NK-92 (cell line): Measurements from ENCODE around the gene C16orf96.

Experiments used
- DNase-seq: peaks from one replicate; lab custom pipeline; 2025; ENCODE audit not compliant: unreplicated experiment; lab: John Stamatoyannopoulos, UW

The C16orf96 gene

GRCh38 chr16:4556112-4556511 lies at the start of gene C16orf96:
Gene C16orf96, plus strand, starts transcription at chr16:4556340. Its CDS starts 150 bp downstream, at chr16:4556490.
- DNase-seq = no peak

GRCh38 chr16:4506450-4506849 lies 49.7 kb upstream of the C16orf96 start:
- no peak for DNase-seq

- no peak for DNase-seq
Measured at GRCh38 chr16:4507588-4508345, 48.4 kb upstream of the C16orf96 start.

GRCh38 chr16:4508806-4509205 lies 47.3 kb upstream of the C16orf96 start:
- DNase-seq = no peak

GRCh38 chr16:4509420-4509819 lies 46.7 kb upstream of the C16orf96 start:
- DNase-seq = no peak

GRCh38 chr16:4510131-4510530 lies 46.0 kb upstream of the C16orf96 start:
- no peak for DNase-seq

- no peak for DNase-seq
Measured at GRCh38 chr16:4510747-4511426, 45.3 kb upstream of the C16orf96 start.

GRCh38 chr16:4511441-4512082 lies 44.6 kb upstream of the C16orf96 start:
- DNase-seq = no peak

- DNase-seq = no peak
Measured at GRCh38 chr16:4512473-4512872, 43.7 kb upstream of the C16orf96 start.

GRCh38 chr16:4513086-4513860 lies 42.9 kb upstream of the C16orf96 start:
- DNase-seq = no peak

- DNase-seq = no peak
Measured at GRCh38 chr16:4513881-4514280, 42.3 kb upstream of the C16orf96 start.

- DNase-seq = no peak
Measured at GRCh38 chr16:4514606-4515005, 41.5 kb upstream of the C16orf96 start.

- no peak for DNase-seq
Measured at GRCh38 chr16:4515611-4516233, 40.4 kb upstream of the C16orf96 start.

GRCh38 chr16:4517812-4518680 lies 38.1 kb upstream of the C16orf96 start:
- DNase-seq = no peak

- DNase-seq = no peak
Measured at GRCh38 chr16:4519274-4520058, 36.7 kb upstream of the C16orf96 start.

GRCh38 chr16:4520913-4521312 lies 35.2 kb upstream of the C16orf96 start:
- no peak for DNase-seq

- no peak for DNase-seq
Measured at GRCh38 chr16:4522051-4522581, 34.0 kb upstream of the C16orf96 start.

GRCh38 chr16:4523686-4524085 lies 32.5 kb upstream of the C16orf96 start:
- DNase-seq = no peak

- no peak for DNase-seq
Measured at GRCh38 chr16:4524571-4524970, 31.6 kb upstream of the C16orf96 start.
